ENCODE measurements around the gene GGA2. TPM values are rescaled to one million over a fixed set of nuclear protein-coding genes. Genes with fewer than 3 reads are reported as not detected.

The GGA2 gene
- total RNA-seq, 3 donors from 2014 or later = 42.9 to 72.0 (median 61.9) TPM

GRCh38 chr16:23523321-23523720, 13.0 kb upstream of the GGA2 start:
- DNase-seq (ENCODE audit: low spot score in 2 of 2) = no peak
- no peaks in the 10 kb centered on the region for H3K4me1 ChIP-seq
- intact Hi-C loops (cut with DNase I; ENCODE audit: low total_unique reads) = loop anchor here (2.0 kb wide), 1 partner anchor 45 kb away; no protein-coding TSS in a partner anchor
- H3K4me3 ChIP-seq = no peak overlapping the region
- no peaks in the 10 kb centered on the region for H3K27me3 ChIP-seq
- no peaks in the 10 kb centered on the region for H3K36me3 ChIP-seq
- H3K27ac ChIP-seq = no peak overlapping the region
- no peaks in the 10 kb centered on the region for H3K9me3 ChIP-seq
- TF ChIP-seq POLR2A (IDR thresholded peaks at IDR 0.05) (no peak), POLR2AphosphoS5 (IDR thresholded peaks at IDR 0.05) (no peak), CTCF (IDR thresholded peaks at IDR 0.05) (no peak)

- Histone ChIP-seq H3K9me3 (no peaks in the 10 kb centered on the region), H3K4me1 (no peaks in the 10 kb centered on the region), H3K27ac (no peak overlapping the region), H3K27me3 (no peaks in the 10 kb centered on the region), H3K36me3 (no peaks in the 10 kb centered on the region), H3K4me3 (no peak overlapping the region)
- no peak for DNase-seq (ENCODE audit: low spot score in 2 of 2)
- intact Hi-C loops (cut with DNase I; ENCODE audit: low total_unique reads) = loop anchor here (2.0 kb wide), 1 partner anchor 47 kb away; no protein-coding TSS in a partner anchor
- no peak for TF ChIP-seq POLR2A (IDR thresholded peaks at IDR 0.05)
- TF ChIP-seq POLR2AphosphoS5 (IDR thresholded peaks at IDR 0.05) = no peak
- TF ChIP-seq CTCF (IDR thresholded peaks at IDR 0.05) = no peak
Measured at GRCh38 chr16:23521965-23522364, 11.7 kb upstream of the GGA2 start.

- Histone ChIP-seq H3K9me3 (no peaks in the 10 kb centered on the region), H3K27ac (no peak overlapping the region), H3K4me1 (no peaks in the 10 kb centered on the region), H3K27me3 (no peaks in the 10 kb centered on the region), H3K4me3 (no peak overlapping the region), H3K36me3 (no peaks in the 10 kb centered on the region)
- no peak for TF ChIP-seq POLR2A (IDR thresholded peaks at IDR 0.05)
- TF ChIP-seq POLR2AphosphoS5 (IDR thresholded peaks at IDR 0.05) = no peak
- TF ChIP-seq CTCF (IDR thresholded peaks at IDR 0.05) = no peak
- no peak for DNase-seq (ENCODE audit: low spot score in 2 of 2)
- intact Hi-C loops (cut with DNase I; ENCODE audit: low total_unique reads) = no loop called here
Measured at GRCh38 chr16:23521037-23521743, 10.9 kb upstream of the GGA2 start.

GRCh38 chr16:23520500-23520899, 10.2 kb upstream of the GGA2 start:
- TF ChIP-seq CTCF (IDR thresholded peaks at IDR 0.05) (no peak), POLR2AphosphoS5 (IDR thresholded peaks at IDR 0.05) (no peak), POLR2A (IDR thresholded peaks at IDR 0.05) (no peak)
- H3K4me3 ChIP-seq = no peak overlapping the region
- no peaks in the 10 kb centered on the region for H3K9me3 ChIP-seq
- intact Hi-C loops (cut with DNase I; ENCODE audit: low total_unique reads) = no loop called here
- no peak overlapping the region for H3K27ac ChIP-seq
- no peak for DNase-seq (ENCODE audit: low spot score in 2 of 2)
- H3K27me3 ChIP-seq = no peaks in the 10 kb centered on the region
- H3K4me1 ChIP-seq = no peaks in the 10 kb centered on the region
- no peaks in the 10 kb centered on the region for H3K36me3 ChIP-seq

- intact Hi-C loops (cut with DNase I; ENCODE audit: low total_unique reads) = no loop called here
- H3K9me3 ChIP-seq = no peaks in the 10 kb centered on the region
Measured at GRCh38 chr16:23519282-23519681, 9.0 kb upstream of the GGA2 start.

More at GRCh38 chr16:23519282-23519681, 9.0 kb upstream of the GGA2 start:
- Histone ChIP-seq H3K4me3 (no peak overlapping the region), H3K27me3 (no peaks in the 10 kb centered on the region), H3K36me3 (no peaks in the 10 kb centered on the region), H3K27ac (no peak overlapping the region), H3K4me1 (no peaks in the 10 kb centered on the region)
- no peak for TF ChIP-seq POLR2A (IDR thresholded peaks at IDR 0.05)
- TF ChIP-seq POLR2AphosphoS5 (IDR thresholded peaks at IDR 0.05) = no peak
- TF ChIP-seq CTCF (IDR thresholded peaks at IDR 0.05) = no peak
- DNase-seq (ENCODE audit: low spot score in 2 of 2) = no peak

Data from breast epithelium (tissue), 4 donors.